Mucosa of descending colon (tissue), 3 donors: ENCODE results near the gene EIF4E2. TPM values are rescaled to one million over a fixed set of nuclear protein-coding genes. Genes with fewer than 3 reads are reported as not detected.
A peak's percentile ranks its signal among the peaks of the same experiment; 100 is the strongest.

ENCODE experiments used
- ATAC-seq: fragments of 200-7000 bp; cut with Tn5 transposase; one replicate; pipeline ENCODE4 v1.9.1; 2020; ENCODE audit warnings: mild to moderate bottlenecking, moderate library complexity
- DNase-seq, 3 donors: peaks; one replicate each; pipeline ENCODE4 v3.0.0-alpha.2; 2020
- H3K36me3 ChIP-seq: fragments of 200-600 bp; one replicate; pipeline ENCODE4 v1.8.0; 2021; ENCODE audit warnings: low read depth, mild to moderate bottlenecking
- H3K4me1 ChIP-seq: fragments of 200-600 bp; one replicate; pipeline ENCODE4 v1.8.0; 2021; ENCODE audit warnings: low read depth, mild to moderate bottlenecking
- H3K4me3 ChIP-seq: fragments of 200-600 bp; one replicate; pipeline ENCODE4 v1.8.0; 2021; ENCODE audit warnings: mild to moderate bottlenecking
- H3K9me3 ChIP-seq: fragments of 200-600 bp; one replicate; pipeline ENCODE4 v1.8.0; 2021; ENCODE audit warnings: mild to moderate bottlenecking
- CTCF ChIP-seq: fragments of 200-600 bp; IDR thresholded peaks from one replicate; pipeline ENCODE4 v1.8.0; 2022; ENCODE audit warnings: antibody characterized with exemption, mild to moderate bottlenecking
- intact Hi-C, 2 donors: fragments of 100-400 bp; cut with DNase I in 1 of 2; cut with micrococcal nuclease in 1 of 2; formaldehyde crosslinking; loops; one replicate each; pipeline versions ENCODE4 v1.11.0 to v1.11.1; 2022; cut with DNase I, micrococcal nuclease
- total RNA-seq, 3 donors: library from RNA; stranded (reverse); fragmentation: NEBNext Ultra II Directional in 2 of 3; extraction: Animal tissue kit (Norgen Biotek cat#: 25700) in 2 of 3; gene quantifications; one replicate each; pipeline versions ENCODE4 v1.2.1 to v1.2.4, GENCODE V29; 2021 to 2023
- donor health status: DM: no; HTN: no; CAD: no; lungs with moderate emphysema.
- donor health status: DM: no; HTN: no; CAD: no.
- donor health status: DM: no; HTN: yes; CAD: no.

EIF4E2 gene
- total RNA-seq, 3 donors from 2014 or later: 62.7 to 116 (median 90.9) TPM

GRCh38 chr2:232535761-232536530 is 14.5 kb upstream of the EIF4E2 start:
- intact Hi-C loops: no loop called here
- ATAC-seq (no peak), DNase-seq (no peak)
- Histone ChIP-seq H3K4me3 (no peak overlapping the region), H3K36me3 (no peaks in the 10 kb centered on the region), H3K4me1 (no peaks in the 10 kb centered on the region), H3K9me3 (no peaks in the 10 kb centered on the region)
- TF ChIP-seq CTCF: no peak

GRCh38 chr2:232537079-232537478 is 13.4 kb upstream of the EIF4E2 start:
- H3K4me1 ChIP-seq: no peaks in the 10 kb centered on the region
- no peaks in the 10 kb centered on the region for H3K9me3 ChIP-seq
- H3K4me3 ChIP-seq: no peak overlapping the region
- H3K36me3 ChIP-seq: no peaks in the 10 kb centered on the region
- no peak for TF ChIP-seq CTCF
- peak; percentile 73 for ATAC-seq
- DNase-seq: peak in 1 of 3 donors; percentile 29
- intact Hi-C loops: no loop called here

- ATAC-seq: no peak
- peak in 1 of 3 donors; percentile 27 for DNase-seq
- H3K36me3 ChIP-seq: no peaks in the 10 kb centered on the region
- no peak overlapping the region for H3K4me3 ChIP-seq
- no peaks in the 10 kb centered on the region for H3K9me3 ChIP-seq
- TF ChIP-seq CTCF: no peak
- no peaks in the 10 kb centered on the region for H3K4me1 ChIP-seq
- intact Hi-C loops: no loop called here
Observed at GRCh38 chr2:232537499-232537898, 13.0 kb upstream of the EIF4E2 start.

- no peak for TF ChIP-seq CTCF
- Histone ChIP-seq H3K36me3 (no peaks in the 10 kb centered on the region), H3K4me1 (no peaks in the 10 kb centered on the region), H3K4me3 (no peak overlapping the region), H3K9me3 (no peaks in the 10 kb centered on the region)
- no peak for DNase-seq
- intact Hi-C loops: no loop called here
- ATAC-seq: no peak
Observed at GRCh38 chr2:232538671-232539070, 11.8 kb upstream of the EIF4E2 start.

GRCh38 chr2:232539298-232540231 is 10.9 kb upstream of the EIF4E2 start, which contains the start of gene CHRNG:
Gene CHRNG, plus strand, starts transcription at chr2:232539692. Its CDS starts 56 bp downstream, at chr2:232539748.
- intact Hi-C loops: no loop called here
- ATAC-seq (no peak), DNase-seq (no peak)
- Histone ChIP-seq H3K36me3 (no peaks in the 10 kb centered on the region), H3K4me1 (no peaks in the 10 kb centered on the region), H3K4me3 (no peak within 1 kb of the TSS), H3K9me3 (no peaks in the 10 kb centered on the region)
- no peak for TF ChIP-seq CTCF
